ENCODE results near the gene HMG20B.

- TF ChIP-seq USF2 (IDR thresholded peaks at IDR 0.05; ENCODE audit: low read length) (no peak), ATF2 (IDR thresholded peaks at IDR 0.05; ENCODE audit: low read length) (no peak), SRF (IDR thresholded peaks at IDR 0.05; ENCODE audit: low read depth, low read length) (no peak), CTCF (IDR thresholded peaks at IDR 0.05; ENCODE audit: control extremely low read depth in 1 of 3, insufficient read depth in 1 of 3, low read depth in 1 of 3, low read length in 3 of 3) (no peak), POLR2AphosphoS5 (IDR thresholded peaks at IDR 0.05; ENCODE audit: low read depth, low read length) (no peak), TAF1 (IDR thresholded peaks at IDR 0.05; ENCODE audit: low read depth, low read length) (no peak)
These were observed 12.8 kb downstream of the HMG20B start, which contains the start of gene GIPC3 for GRCh38 chr19:3585301-3586126.
